Muscle layer of colon (tissue), 2 donors: ENCODE data around the gene DLG4.
A peak's percentile ranks its signal among the peaks of the same experiment; 100 is the strongest.

Experiments
- H3K27ac ChIP-seq: one replicate; pipeline ENCODE4 v1.7.0; 2013; ENCODE audit warnings: low read depth, mild to moderate bottlenecking, low read length, moderate library complexity
- H3K27me3 ChIP-seq, 2 donors: one replicate each; pipeline ENCODE4 v1.7.0; 2013; ENCODE audit warnings: low read length in 2 of 2, mild to moderate bottlenecking in 2 of 2; ENCODE audit not compliant: insufficient read depth in 2 of 2, control insufficient read depth in 1 of 2
- H3K36me3 ChIP-seq: one replicate; pipeline ENCODE4 v1.7.0; 2013; ENCODE audit warnings: mild to moderate bottlenecking, low read length; ENCODE audit not compliant: insufficient read depth
- H3K4me1 ChIP-seq: one replicate; pipeline ENCODE4 v1.7.0; 2013; ENCODE audit warnings: mild to moderate bottlenecking, low read length; ENCODE audit not compliant: insufficient read depth
- H3K4me3 ChIP-seq, 2 donors: one replicate each; pipeline ENCODE4 v1.7.0; 2013; ENCODE audit warnings: low read length in 2 of 2, low read depth in 1 of 2, mild to moderate bottlenecking in 1 of 2, moderate library complexity in 1 of 2
- H3K9ac ChIP-seq: one replicate; pipeline ENCODE4 v1.7.0; 2013; ENCODE audit warnings: low read length
- H3K9me3 ChIP-seq: one replicate; pipeline ENCODE4 v1.7.0; 2013; ENCODE audit warnings: mild to moderate bottlenecking, low read length
- donor health status: abdominal sarcoma.
- donor health status: Adenocarcinoma of cecum.

The DLG4 gene

DNA sequence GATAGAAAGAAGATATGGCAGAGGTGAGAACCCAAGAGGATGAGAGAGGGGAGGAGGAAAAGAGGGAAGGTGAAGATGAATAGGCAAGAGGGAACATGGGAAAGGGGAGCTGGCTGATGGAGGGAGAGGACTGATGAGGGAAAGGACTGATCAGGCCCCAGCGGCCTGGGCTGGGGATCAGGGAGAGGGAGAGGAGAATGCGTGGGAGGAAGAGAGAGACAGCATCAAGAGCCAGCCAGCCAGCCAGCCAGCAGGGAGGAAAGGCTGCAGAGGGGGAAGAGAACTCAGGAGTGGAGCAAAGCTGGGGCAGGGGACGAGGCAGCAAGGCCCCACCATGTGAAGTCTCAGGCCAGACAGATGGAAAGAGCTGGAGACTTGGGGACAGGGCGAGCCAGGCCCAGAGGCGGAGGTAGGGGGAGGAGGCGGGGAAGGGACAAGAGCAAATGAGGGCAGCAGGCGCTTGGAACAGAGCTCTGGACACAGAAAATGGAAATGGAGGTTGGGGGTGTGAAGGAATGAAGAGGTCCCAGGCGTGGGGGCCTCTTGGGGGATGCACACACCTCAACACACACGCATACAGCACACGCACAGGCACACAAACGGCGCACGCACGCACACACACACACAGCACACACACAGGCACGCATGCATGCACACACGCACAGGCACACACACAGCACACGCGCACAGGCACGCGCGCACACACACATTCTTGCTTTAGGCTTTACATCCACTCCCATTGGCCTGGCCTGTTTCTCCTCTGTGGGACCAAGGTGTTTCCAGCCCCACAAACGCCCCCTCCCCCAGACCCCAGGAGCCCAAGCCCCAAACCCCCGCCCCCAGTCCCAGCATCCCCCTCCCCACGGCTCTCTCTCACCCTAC lies 12.3 kb downstream of the DLG4 start:
- Histone ChIP-seq H3K4me3 (no peak overlapping the region), H3K9me3 (no peaks in the 10 kb centered on the region), H3K36me3 (peaks cover 15% of the 10 kb centered on the region), H3K27me3 (no peaks in the 10 kb centered on the region), H3K4me1 (peaks cover 21% of the 10 kb centered on the region), H3K27ac (no peak overlapping the region), H3K9ac (no peak overlapping the region)

DNA sequence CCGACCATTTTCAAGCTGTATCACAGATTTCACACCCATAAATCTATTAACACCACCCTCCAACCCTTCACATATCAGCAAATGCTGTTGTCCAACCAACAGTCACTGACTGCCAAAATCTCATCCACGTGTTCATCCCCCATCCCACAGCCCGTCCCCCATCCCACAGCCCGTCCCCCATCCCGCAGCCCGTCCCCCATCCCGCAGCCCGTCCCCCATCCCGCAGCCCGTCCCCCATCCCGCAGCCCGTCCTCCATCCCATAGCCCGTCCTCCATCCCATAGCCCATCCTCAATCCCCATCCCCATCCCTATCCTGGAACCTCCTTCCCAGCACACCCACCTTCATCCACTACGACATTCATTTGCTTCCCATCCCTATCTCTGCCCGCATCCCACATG lies 14.1 kb downstream of the DLG4 start:
- Histone ChIP-seq H3K27ac (peak overlapping the region; percentile 52), H3K36me3 (peaks cover 18% of the 10 kb centered on the region), H3K27me3 (no peaks in the 10 kb centered on the region), H3K9me3 (no peaks in the 10 kb centered on the region), H3K4me3 (peak overlapping the region; percentile 56 to 65), H3K4me1 (peaks cover 14% of the 10 kb centered on the region), H3K9ac (peak overlapping the region; percentile 57)

- no peaks in the 10 kb centered on the region for H3K27me3 ChIP-seq
- H3K9me3 ChIP-seq = no peaks in the 10 kb centered on the region
- H3K4me1 ChIP-seq = peaks cover 14% of the 10 kb centered on the region
- H3K36me3 ChIP-seq = peaks cover 18% of the 10 kb centered on the region
- peak overlapping the region; percentile 57 for H3K9ac ChIP-seq
- H3K27ac ChIP-seq = peak overlapping the region; percentile 52
- peak overlapping the region; percentile 56 to 65 for H3K4me3 ChIP-seq
Measured at GRCh38 chr17:7204828-7205461, 14.7 kb downstream of the DLG4 start.

GRCh38 chr17:7204336-7204735 lies 15.3 kb downstream of the DLG4 start:
- Histone ChIP-seq H3K4me1 (peaks cover 14% of the 10 kb centered on the region), H3K27ac (peak overlapping the region; percentile 52), H3K4me3 (peak overlapping the region; percentile 56 to 65), H3K9me3 (no peaks in the 10 kb centered on the region), H3K36me3 (peaks cover 18% of the 10 kb centered on the region), H3K9ac (peak overlapping the region; percentile 57), H3K27me3 (no peaks in the 10 kb centered on the region)

- no peak overlapping the region for H3K9ac ChIP-seq
- H3K27me3 ChIP-seq = no peaks in the 10 kb centered on the region
- peaks cover 18% of the 10 kb centered on the region for H3K36me3 ChIP-seq
- H3K4me3 ChIP-seq = no peak overlapping the region
- H3K4me1 ChIP-seq = peaks cover 14% of the 10 kb centered on the region
- no peak overlapping the region for H3K27ac ChIP-seq
- no peaks in the 10 kb centered on the region for H3K9me3 ChIP-seq
Measured at GRCh38 chr17:7203391-7203790, 16.2 kb downstream of the DLG4 start.

DNA sequence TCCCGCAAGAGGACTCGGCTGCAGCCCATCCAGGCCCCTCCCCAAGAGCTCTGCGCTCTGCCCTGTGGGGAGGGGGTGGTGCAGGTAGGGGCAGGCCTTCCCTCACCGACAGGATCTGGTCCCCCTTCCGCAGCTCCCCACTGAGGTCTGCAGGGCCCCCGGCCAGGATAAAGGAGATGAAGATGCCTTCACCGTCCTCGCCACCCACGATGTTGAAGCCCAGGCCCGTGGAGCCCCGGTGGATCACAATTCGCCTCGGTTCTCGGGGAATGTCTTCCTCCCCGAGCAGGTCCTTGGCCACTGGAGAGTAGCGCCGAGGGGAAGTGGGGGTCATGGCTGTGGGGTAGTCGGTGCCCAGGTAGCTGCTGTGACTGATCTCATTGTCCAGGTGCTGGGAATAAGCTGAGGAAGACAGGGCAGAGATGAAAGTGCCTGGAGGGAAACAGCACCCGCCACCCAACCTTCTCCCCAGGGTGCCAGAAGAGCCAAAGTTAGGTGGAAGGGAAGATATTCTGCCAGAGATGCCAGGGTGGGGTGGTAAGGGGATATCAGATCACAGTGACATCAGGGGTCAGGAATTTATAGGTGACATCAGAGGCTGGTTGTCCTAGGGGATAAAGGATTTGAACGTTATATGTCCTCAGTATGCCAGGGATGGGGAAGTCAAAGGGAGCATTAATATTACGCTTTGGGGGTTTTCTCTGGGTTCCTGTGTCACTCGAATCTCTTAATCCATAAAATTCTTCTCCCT lies 22.8 kb downstream of the DLG4 start:
- Histone ChIP-seq H3K9ac (no peak overlapping the region), H3K9me3 (no peaks in the 10 kb centered on the region), H3K4me1 (no peaks in the 10 kb centered on the region), H3K4me3 (no peak overlapping the region), H3K27me3 (no peaks in the 10 kb centered on the region), H3K36me3 (peaks cover 57% of the 10 kb centered on the region), H3K27ac (no peak overlapping the region)

DNA sequence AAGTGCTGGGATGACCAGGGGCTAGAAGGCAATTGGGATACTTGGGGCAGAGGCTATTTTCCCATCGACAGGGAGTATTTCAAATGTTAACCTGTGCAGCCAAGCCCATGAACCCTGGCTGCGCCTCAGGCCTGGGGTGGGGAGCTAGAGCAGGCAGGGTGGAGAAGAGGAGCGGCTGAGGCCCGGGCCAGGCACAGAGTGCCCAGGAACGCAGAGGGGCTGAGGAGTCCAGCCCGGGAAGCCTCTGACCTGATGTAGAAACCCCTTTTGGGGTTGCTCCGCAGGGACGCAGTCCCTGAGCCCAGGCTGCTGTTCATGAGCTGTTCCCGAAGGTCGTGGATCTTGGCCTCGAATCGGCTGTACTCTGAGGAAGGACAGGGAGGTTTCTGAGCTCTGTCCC lies 23.7 kb downstream of the DLG4 start:
- H3K4me3 ChIP-seq = no peak overlapping the region
- H3K9ac ChIP-seq = no peak overlapping the region
- H3K27me3 ChIP-seq = no peaks in the 10 kb centered on the region
- no peaks in the 10 kb centered on the region for H3K9me3 ChIP-seq
- H3K4me1 ChIP-seq = no peaks in the 10 kb centered on the region
- peaks cover 57% of the 10 kb centered on the region for H3K36me3 ChIP-seq
- H3K27ac ChIP-seq = no peak overlapping the region

DNA sequence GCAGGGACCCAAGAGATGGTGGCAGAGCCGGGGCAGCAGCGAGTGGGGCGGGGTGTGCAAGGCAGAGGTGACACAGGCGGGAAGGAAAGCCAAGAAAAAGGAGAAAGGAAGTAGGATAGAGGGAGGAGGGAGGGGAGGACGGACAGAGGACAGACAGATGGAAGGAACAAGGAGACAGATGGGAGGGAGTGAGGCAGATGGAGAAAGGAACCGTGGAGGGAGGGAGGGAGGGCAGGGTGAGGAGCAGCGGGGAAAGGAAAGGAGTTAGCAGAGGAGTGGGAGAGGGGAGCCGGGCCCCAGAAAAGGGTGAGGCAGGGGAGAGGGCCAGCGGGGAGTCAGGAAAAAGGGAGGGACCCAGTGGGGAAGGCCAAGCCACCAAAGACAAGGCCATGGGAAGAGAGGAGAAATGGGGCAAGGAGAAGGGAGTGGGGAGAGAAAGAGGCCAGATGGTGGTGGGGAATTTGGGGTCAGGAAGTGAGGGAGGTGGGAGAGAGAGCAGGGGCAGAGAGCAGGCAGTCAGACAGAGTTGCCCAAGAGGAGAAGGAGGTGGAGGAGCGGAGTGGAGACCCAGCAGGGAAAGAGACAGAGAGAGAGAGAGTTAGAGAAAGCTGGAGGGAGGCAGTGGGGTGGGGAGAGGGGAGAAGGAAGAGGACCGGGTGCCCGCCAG lies 27.2 kb downstream of the DLG4 start:
- H3K4me3 ChIP-seq = no peak overlapping the region
- no peaks in the 10 kb centered on the region for H3K9me3 ChIP-seq
- no peaks in the 10 kb centered on the region for H3K27me3 ChIP-seq
- H3K36me3 ChIP-seq = peaks cover 49% of the 10 kb centered on the region
- no peak overlapping the region for H3K27ac ChIP-seq
- H3K9ac ChIP-seq = no peak overlapping the region
- H3K4me1 ChIP-seq = no peaks in the 10 kb centered on the region

DNA sequence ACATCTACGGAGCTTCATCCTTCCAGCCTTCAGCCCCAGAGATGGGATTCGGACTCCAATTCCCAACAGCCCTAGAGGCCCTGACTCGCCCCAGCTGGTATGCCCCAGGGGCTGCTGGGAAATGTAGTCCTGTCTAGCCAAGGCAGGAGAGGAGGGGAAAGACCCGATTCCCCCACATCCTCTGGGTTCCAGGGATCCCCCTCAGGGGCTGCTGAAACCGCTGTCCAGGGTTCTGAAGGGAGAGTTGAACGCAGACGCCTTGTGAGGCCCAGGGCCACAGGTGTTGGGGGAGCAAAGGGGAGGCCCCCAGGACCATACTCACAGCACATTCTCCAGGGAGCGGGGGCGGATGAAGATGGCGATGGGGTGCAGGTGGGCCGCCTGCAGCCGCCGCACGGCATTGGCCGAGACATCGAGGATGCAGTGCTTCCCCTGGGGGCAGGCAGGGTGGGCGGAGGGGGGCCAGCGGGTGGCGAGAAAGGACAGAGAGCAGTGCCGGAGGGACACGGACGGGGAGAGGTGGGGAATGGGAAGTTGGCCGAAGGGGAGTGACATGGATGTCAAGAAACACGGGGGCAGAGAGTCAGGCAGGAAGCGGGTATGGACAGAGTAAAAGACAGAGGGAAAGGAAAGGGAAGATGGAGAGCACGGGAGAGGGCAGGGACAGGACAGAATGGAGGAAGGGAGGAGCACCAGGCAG lies 27.9 kb downstream of the DLG4 start:
- H3K27ac ChIP-seq = no peak overlapping the region
- no peaks in the 10 kb centered on the region for H3K4me1 ChIP-seq
- peaks cover 42% of the 10 kb centered on the region for H3K36me3 ChIP-seq
- no peaks in the 10 kb centered on the region for H3K9me3 ChIP-seq
- H3K9ac ChIP-seq = no peak overlapping the region
- no peaks in the 10 kb centered on the region for H3K27me3 ChIP-seq
- no peak overlapping the region for H3K4me3 ChIP-seq

DNA sequence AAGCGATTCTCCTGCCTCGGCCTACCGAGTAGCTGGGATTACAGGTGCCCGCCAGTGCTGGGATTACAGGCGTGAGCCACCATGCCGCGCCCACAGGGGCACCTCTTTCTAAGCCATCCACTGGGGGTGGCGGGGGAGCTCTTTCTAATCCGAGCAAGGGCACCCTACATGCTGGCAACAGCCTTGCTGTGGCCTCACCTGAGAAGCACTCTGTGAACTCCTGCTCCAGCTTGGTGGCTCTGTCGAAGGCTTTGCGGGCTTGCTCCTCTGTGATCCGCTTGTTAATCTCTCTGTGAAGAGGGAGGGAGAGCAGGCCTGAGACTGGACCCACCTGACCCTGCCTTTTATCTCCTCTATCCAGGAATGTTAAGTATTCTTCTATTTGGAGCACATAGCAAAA lies 28.6 kb downstream of the DLG4 start:
- Histone ChIP-seq H3K4me3 (no peak overlapping the region), H3K9ac (no peak overlapping the region), H3K27me3 (no peaks in the 10 kb centered on the region), H3K27ac (no peak overlapping the region), H3K4me1 (no peaks in the 10 kb centered on the region), H3K9me3 (no peaks in the 10 kb centered on the region), H3K36me3 (peaks cover 36% of the 10 kb centered on the region)
